ENCODE measurements around the gene VTI1A. TPM values are rescaled to one million over a fixed set of nuclear protein-coding genes. Genes with fewer than 3 reads are reported as not detected.

VTI1A gene
- total RNA-seq, 1 donor from 2014 or later = 34.2 TPM

- H3K4me1 Mint-ChIP-seq = no peaks in the 10 kb centered on the region
- H3K27ac Mint-ChIP-seq (ENCODE audit: unreplicated experiment) = no peak overlapping the region
- no peaks in the 10 kb centered on the region for H3K27me3 Mint-ChIP-seq (ENCODE audit: low read depth)
- TF ChIP-seq CTCF (conservative IDR thresholded peaks at IDR 0.05) = no peak
- DNase-seq (ENCODE audit: low read depth, low spot score) = no peak
- H3K36me3 Mint-ChIP-seq (ENCODE audit: low read depth) = peaks cover 3% of the 10 kb centered on the region
- no peak overlapping the region for H3K4me3 Mint-ChIP-seq
- no peaks in the 10 kb centered on the region for H3K9me3 Mint-ChIP-seq
Observed at GRCh38 chr10:112601214-112602090, 154.4 kb downstream of the VTI1A start.

DNA sequence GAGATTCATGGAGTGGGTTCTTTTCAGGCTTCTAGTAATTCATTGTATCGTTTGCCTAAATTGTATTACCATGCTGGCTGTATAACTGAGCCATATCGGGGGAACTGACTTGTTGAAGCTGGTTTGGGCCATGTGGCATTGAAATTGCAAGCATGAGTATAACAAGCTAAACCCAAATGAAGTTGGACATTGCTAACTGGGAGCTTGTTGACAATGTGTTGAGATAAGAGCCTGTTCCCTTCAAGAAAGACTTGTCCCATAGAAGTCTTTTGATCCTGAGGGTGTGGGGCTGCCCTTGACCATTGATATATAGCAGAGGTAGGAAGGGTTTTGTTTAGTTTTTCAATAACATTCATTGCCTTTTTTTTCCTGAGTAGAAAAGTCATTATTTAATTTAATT lies 156.0 kb downstream of the VTI1A start:
- no peaks in the 10 kb centered on the region for H3K27me3 Mint-ChIP-seq (ENCODE audit: low read depth)
- H3K27ac Mint-ChIP-seq (ENCODE audit: unreplicated experiment) = no peak overlapping the region
- no peaks in the 10 kb centered on the region for H3K4me1 Mint-ChIP-seq
- H3K9me3 Mint-ChIP-seq = no peaks in the 10 kb centered on the region
- no peak for TF ChIP-seq CTCF (conservative IDR thresholded peaks at IDR 0.05)
- peaks cover 3% of the 10 kb centered on the region for H3K36me3 Mint-ChIP-seq (ENCODE audit: low read depth)
- H3K4me3 Mint-ChIP-seq = no peak overlapping the region
- no peak for DNase-seq (ENCODE audit: low read depth, low spot score)

GRCh38 chr10:112605063-112605462 lies 158.0 kb downstream of the VTI1A start:
- H3K9me3 Mint-ChIP-seq = no peaks in the 10 kb centered on the region
- TF ChIP-seq CTCF (conservative IDR thresholded peaks at IDR 0.05) = no peak
- no peaks in the 10 kb centered on the region for H3K4me1 Mint-ChIP-seq
- H3K27me3 Mint-ChIP-seq (ENCODE audit: low read depth) = no peaks in the 10 kb centered on the region
- H3K27ac Mint-ChIP-seq (ENCODE audit: unreplicated experiment) = peak overlapping the region; percentile 7
- H3K36me3 Mint-ChIP-seq (ENCODE audit: low read depth) = no peaks in the 10 kb centered on the region
- DNase-seq (ENCODE audit: low read depth, low spot score) = no peak
- H3K4me3 Mint-ChIP-seq = no peak overlapping the region

- Mint-ChIP-seq H3K4me1 (no peaks in the 10 kb centered on the region), H3K9me3 (no peaks in the 10 kb centered on the region), H3K27ac (ENCODE audit: unreplicated experiment) (no peak overlapping the region), H3K27me3 (ENCODE audit: low read depth) (no peaks in the 10 kb centered on the region), H3K36me3 (ENCODE audit: low read depth) (no peaks in the 10 kb centered on the region), H3K4me3 (no peak overlapping the region)
- TF ChIP-seq CTCF (conservative IDR thresholded peaks at IDR 0.05) = no peak
- no peak for DNase-seq (ENCODE audit: low read depth, low spot score)
Observed at GRCh38 chr10:112607506-112607905, 160.5 kb downstream of the VTI1A start.

- H3K4me3 Mint-ChIP-seq = no peak overlapping the region
- TF ChIP-seq CTCF (conservative IDR thresholded peaks at IDR 0.05) = no peak
- H3K4me1 Mint-ChIP-seq = no peaks in the 10 kb centered on the region
- H3K27ac Mint-ChIP-seq (ENCODE audit: unreplicated experiment) = no peak overlapping the region
- peaks cover 13% of the 10 kb centered on the region for H3K9me3 Mint-ChIP-seq
- DNase-seq (ENCODE audit: low read depth, low spot score) = no peak
- no peaks in the 10 kb centered on the region for H3K27me3 Mint-ChIP-seq (ENCODE audit: low read depth)
- peaks cover 15% of the 10 kb centered on the region for H3K36me3 Mint-ChIP-seq (ENCODE audit: low read depth)
Observed at GRCh38 chr10:112613620-112614019, 166.6 kb downstream of the VTI1A start.

All from neural crest cell (in vitro differentiated cells).